Ramos (cell line): Measurements from ENCODE around the gene PGA3.
"Not testable (repeated sequence)": the region's sequence is repeated elsewhere in the genome, so short reads cannot be mapped to it uniquely, and the experiment has no call there.

ENCODE experiments used
- in situ Hi-C: fragments of 300-500 bp; cut with MboI; formaldehyde crosslinking; loops from one replicate; pipeline ENCODE4 v1.14.3; 2022; ENCODE audit warnings: low sequenced_read_pairs; ENCODE audit not compliant: unreplicated experiment

The PGA3 gene

DNA sequence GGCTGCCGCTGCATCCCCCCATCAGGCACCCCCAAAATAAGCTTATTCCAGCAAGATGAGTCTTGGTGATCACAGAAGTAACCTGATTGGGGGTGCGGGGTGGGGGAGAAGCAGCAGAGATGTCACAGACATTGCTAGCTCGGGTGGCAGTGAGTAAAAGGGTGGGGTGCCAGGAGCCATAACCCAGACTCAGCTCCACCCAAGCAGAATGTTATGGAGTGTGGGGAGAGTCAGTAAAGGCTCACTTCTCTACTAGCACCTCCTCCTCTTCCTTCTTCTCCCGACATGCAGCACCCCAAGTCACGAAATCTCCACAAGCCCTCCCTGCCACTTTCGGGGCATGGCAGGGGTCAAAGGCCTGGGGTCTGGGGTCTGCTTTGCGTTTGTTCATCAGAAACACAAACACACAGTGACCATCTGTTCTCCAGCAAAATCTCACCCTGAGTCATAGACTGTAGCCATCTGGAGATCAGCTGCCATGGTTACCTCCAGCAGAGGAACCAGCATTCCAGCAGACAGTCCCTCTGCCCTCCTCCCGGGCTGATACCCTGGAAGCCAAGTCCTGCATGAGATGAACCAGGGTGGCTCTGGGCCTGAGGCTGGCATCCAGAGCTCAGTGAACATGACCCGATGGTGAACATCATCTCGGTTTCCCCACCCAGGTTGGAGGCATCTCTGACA lies 42.1 kb downstream of the PGA3 start:
- in situ Hi-C loops = not testable (repeated sequence)

DNA sequence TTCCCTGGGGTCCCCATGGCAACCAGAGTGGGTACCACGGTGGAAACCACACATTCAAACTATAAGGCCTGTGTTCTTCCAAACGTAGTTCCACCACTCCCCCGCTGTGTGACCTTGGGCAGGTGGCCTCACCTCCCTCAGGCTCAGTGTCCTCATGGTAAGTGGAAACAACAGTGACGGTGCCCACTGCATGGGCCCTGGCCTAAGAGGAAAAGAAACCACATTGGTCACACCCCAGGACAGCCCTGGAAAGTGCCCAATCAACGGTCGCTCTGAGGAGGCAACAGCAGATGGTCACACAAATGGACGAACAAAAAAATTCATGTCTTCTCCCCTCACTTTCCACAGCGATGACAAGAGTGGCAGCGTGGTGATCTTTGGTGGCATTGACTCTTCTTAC lies 44.8 kb downstream of the PGA3 start:
- in situ Hi-C loops = not testable (repeated sequence)

DNA sequence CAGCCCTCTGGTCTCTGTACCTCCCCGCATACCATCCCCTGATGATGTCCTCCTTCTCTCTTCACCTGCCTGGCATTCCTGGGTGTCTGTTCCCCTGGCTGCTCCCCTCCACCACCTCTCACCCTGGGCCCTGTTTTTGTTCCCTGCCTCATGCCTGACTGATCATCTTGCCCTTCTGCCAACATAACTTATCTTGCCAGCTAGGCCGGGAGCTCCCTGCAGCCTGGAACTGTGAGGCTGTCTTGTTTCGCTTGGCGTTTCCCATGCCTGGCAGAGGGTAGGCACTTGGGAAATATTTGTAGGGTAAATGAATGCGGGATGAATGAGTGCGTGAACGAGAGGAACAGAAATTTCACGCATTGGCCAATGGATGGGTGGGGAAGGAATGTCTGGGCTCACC lies 45.9 kb downstream of the PGA3 start:
- in situ Hi-C loops = not testable (repeated sequence)

DNA sequence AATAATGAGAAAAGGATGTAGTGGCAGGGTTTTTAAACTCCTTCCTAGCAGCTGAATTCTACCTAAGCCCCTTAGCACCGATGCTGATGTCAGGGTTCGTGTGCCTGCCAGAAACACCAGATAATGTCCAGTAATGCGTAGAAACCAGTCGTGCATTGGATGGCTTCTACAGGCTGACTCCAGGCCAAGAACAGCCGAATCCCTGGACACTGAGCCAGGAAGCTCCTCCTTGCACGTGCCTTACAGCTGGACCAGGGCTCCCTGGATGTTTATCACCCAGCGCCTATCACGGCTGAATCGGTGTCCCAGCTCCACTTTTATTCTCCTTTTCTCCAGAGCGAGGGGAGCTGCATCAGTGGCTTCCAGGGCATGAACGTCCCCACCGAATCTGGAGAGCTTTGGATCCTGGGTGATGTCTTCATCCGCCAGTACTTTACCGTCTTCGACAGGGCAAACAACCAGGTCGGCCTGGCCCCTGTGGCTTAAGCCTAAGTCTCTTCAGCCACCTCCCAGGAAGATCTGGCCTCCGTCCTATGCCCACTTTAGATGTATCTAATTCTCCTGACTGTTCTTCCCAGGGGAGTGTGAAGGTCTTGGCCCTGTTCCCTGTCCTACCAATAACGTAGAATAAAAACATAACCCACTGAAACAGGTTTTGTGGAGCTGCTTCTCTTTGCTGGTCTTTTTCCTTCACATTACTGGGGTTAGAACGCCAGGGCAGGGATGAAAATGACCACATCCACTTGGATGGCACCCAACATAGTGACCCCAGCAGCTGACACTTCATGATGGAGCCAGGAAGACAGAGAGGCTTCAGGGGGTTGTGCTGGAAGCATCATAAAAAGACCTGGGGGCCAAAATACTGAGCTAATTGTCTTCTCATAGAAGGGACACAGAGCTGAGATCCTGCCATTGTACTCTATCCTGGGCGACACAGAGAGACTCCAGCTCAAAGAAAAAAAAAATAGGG lies 47.8 kb downstream of the PGA3 start:
- in situ Hi-C loops = loop anchor here (10.0 kb wide), 1 partner anchor 134 kb away; no protein-coding TSS in a partner anchor

DNA sequence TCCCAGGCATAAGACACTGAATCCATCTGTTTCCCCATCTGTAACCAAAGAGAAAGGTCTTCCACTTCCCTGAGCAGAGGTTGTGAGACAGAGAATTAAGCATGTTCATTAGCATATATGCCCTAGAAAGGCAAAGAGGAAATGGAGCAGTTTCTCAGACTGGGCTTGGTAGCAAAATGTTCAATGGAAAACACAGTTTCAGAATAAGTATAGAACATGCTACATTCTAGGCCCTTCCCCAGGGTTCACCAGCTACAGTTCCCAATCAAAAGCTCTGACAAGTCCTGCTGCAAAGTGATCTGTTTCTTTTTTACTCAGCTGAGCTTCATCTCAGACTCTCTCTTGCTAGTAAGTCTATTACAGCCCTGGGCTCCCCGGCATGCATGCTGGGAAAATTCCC lies 49.0 kb downstream of the PGA3 start:
- in situ Hi-C loops = loop anchor here (10.0 kb wide), 1 partner anchor 132 kb away; no protein-coding TSS in a partner anchor

DNA sequence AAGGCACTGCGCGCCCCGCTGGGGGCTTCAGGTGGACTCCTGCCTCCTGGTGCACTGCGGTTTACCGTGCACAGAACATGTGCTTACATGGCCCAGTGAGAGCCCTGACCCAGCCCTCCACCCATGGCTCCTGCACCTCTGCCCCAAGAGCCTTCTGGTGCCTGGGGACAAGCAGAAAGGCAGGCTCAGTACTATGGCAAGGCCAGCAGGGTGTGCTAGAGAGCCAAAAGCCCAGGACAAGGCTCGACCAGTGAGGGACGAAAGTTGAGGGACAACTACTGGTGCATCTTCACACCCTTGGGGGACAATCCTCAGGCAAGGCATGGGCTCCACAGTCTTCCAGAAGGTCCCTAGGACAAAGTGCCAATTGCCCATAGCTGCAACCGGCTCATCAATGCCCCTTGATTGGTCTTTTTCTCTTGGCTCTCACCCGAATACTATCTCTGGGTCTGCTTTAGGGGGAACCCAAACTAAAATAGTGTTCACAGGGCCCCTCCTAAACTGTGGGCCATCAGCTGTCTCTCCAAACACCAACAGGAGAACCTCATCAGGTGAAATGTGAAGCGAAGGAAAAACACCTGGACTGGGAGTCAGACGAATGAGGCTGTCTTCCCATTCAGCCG lies 51.2 kb downstream of the PGA3 start:
- in situ Hi-C loops = loop anchor here (10.0 kb wide), 1 partner anchor 130 kb away; no protein-coding TSS in a partner anchor

DNA sequence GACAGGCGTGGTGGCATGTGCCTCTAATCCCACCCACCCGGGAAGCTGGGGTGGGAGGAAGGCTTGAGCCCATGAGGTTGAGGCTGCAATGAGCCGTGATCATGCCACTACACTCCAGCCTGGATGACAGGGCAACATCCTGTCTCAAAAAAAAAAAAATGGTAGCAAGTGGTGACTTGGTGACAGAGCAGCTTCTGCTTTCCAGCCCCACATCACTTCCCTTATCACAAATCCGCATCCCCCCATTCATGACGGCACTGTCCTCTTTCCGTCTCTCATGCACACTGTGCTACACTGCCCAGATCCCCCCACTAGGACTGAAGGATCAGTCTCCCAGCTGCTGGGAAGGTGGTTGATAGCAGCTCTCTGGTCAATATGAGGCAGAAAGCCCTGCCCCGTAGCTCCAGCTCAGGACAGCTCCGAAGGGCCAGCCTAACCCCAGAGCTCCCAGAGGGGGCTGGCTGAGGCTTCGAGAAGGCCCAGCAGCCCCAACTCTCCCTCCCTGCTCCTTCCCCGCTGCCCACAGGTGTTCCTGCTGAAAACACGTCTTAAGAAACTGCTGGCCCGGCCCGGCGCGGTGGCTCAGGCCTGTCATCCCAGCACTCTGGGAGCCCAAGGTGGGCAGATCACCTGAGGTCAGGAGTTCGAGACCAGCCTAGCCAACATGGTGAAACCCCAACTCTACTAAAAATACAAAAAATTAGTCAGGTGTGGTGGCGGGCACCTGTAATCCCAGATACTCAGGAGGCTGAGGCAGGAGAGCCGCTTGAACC lies 53.6 kb downstream of the PGA3 start:
- in situ Hi-C loops = loop anchor here (10.0 kb wide), 1 partner anchor 128 kb away; no protein-coding TSS in a partner anchor

DNA sequence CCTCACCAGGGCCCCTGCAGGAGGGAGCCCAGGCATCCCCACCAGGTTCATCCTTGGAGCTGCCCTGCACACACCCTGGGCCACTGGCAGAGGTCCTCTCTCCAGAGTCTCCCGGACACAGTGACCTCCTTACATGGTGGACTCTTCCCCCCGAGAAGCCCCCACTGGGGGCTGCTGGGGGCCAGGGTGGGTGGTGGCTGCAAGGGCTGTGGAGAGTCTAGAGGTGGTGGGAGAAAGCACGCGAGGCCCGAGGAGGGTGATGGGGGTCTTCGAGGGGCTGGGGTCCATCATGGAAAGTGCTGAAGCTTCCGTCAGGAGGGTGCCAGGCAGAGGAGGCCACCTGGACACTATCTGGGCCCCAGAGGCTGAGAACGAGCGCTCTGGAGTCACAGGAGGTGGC lies 55.2 kb downstream of the PGA3 start:
- in situ Hi-C loops = loop anchor here (10.0 kb wide), 1 partner anchor 126 kb away; no protein-coding TSS in a partner anchor

DNA sequence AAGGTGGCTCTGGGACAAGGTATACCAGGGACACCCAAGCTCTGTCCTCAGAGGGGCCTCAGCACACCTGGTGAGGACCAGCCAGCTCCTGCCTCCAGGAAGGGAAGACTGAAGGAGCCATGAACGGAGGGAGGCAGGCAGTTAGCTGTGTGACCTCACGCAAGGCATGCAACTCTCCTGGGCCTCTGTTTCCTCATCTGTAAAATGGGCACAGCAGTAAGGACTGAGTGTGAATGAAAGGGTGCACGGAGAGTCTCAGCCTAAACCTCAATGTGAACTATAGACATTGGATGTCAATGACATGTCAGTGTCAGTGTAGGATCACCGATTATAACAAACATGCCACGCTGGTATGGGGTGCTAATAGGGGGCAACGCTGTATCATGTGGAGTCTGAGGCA lies 56.0 kb downstream of the PGA3 start:
- in situ Hi-C loops = loop anchor here (10.0 kb wide), 1 partner anchor 125 kb away; no protein-coding TSS in a partner anchor
